Measurements from ENCODE around the gene ACACA.

Gene ACACA

DNA sequence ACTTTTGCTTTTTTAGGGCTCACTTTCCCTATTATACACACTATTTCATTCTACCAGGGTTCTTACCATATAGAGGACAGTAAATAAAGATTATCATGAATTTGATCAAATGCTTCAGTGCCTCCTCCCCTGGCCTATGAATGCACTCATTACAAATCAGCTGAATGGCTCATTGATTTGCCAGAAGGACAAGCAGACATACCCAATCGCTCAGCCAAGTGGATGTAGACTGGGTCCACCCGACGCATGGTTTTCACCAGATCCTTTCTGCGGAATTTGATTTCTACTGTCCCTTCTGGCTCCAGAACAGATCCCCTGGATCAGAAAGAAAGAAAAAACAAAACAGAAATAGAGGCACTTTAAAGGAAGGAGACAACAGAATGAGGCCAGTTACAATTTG lies 295.3 kb downstream of the ACACA start:
- H4K20me1 ChIP-seq (ENCODE audit: insufficient read depth, low read length, poor library complexity, severe bottlenecking) = no peaks in the 10 kb centered on the region
- no peaks in the 10 kb centered on the region for H3K27me3 ChIP-seq (ENCODE audit: insufficient read depth, low read length, poor library complexity, severe bottlenecking)
- H3F3A ChIP-seq (ENCODE audit: low read depth) = no peaks in the 10 kb centered on the region
- H3K9me3 ChIP-seq (ENCODE audit: insufficient read depth, low read depth, low read length) = no peaks in the 10 kb centered on the region
- no peaks in the 10 kb centered on the region for H3K79me2 ChIP-seq (ENCODE audit: insufficient read depth, low read length)
- H3K9ac ChIP-seq (ENCODE audit: low read depth, low read length, poor library complexity, severe bottlenecking) = peak overlapping the region; percentile 32
- peaks cover 52% of the 10 kb centered on the region; the same call in 1 of the 2 replicates for H3K36me3 ChIP-seq (ENCODE audit: insufficient read depth, low read length)
- H3K4me1 ChIP-seq (ENCODE audit: insufficient read depth, low read length, poor library complexity, severe bottlenecking) = peaks cover 22% of the 10 kb centered on the region
- TF ChIP-seq EZH2phosphoT487 (IDR thresholded peaks at IDR 0.05; ENCODE audit: borderline replicate concordance) = no peak
- TF ChIP-seq, protein P1, sequence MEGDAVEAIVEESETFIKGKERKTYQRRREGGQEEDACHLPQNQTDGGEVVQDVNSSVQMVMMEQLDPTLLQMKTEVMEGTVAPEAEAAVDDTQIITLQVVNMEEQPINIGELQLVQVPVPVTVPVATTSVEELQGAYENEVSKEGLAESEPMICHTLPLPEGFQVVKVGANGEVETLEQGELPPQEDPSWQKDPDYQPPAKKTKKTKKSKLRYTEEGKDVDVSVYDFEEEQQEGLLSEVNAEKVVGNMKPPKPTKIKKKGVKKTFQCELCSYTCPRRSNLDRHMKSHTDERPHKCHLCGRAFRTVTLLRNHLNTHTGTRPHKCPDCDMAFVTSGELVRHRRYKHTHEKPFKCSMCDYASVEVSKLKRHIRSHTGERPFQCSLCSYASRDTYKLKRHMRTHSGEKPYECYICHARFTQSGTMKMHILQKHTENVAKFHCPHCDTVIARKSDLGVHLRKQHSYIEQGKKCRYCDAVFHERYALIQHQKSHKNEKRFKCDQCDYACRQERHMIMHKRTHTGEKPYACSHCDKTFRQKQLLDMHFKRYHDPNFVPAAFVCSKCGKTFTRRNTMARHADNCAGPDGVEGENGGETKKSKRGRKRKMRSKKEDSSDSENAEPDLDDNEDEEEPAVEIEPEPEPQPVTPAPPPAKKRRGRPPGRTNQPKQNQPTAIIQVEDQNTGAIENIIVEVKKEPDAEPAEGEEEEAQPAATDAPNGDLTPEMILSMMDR (conservative IDR thresholded peaks at IDR 0.05; ENCODE audit: low read length) = no peak
- no peak overlapping the region for H3K4me3 ChIP-seq (ENCODE audit: low read length, poor library complexity, severe bottlenecking)
- peak overlapping the region; percentile 52 for H3K4me2 ChIP-seq (ENCODE audit: low read depth, low read length, poor library complexity, severe bottlenecking)
- H2AFZ ChIP-seq (ENCODE audit: low read length) = no peak overlapping the region
- H3K9me2 ChIP-seq (replicated peaks; ENCODE audit: low read depth, low read length) = no peaks in the 10 kb centered on the region

DNA sequence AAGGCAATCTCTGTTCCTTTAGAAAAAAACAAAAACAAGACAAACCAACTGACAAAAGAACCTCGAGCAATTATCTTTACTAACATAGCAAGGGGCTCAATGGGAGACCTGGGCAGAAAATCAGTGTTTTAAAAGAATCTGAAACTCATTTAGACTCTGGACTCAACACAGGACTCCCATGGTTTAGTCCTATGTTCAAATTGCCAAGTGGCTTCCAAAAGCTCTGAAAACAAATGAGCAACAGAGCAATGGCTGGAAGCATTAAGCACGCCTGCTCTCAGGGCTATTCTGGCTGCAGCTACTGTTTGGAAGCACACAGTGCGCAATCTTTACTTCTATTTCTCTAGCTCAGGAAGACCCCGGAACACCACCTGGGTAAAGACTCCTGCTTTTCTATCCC lies 295.9 kb downstream of the ACACA start:
- Histone ChIP-seq H3K4me1 (ENCODE audit: insufficient read depth, low read length, poor library complexity, severe bottlenecking) (peaks cover 22% of the 10 kb centered on the region), H3K36me3 (ENCODE audit: insufficient read depth, low read length) (peaks cover 52% of the 10 kb centered on the region; the same call in 1 of the 2 replicates), H4K20me1 (ENCODE audit: insufficient read depth, low read length, poor library complexity, severe bottlenecking) (no peaks in the 10 kb centered on the region), H3K9me2 (replicated peaks; ENCODE audit: low read depth, low read length) (no peaks in the 10 kb centered on the region), H3K4me2 (ENCODE audit: low read depth, low read length, poor library complexity, severe bottlenecking) (no peak overlapping the region), H3K79me2 (ENCODE audit: insufficient read depth, low read length) (no peaks in the 10 kb centered on the region), H3K4me3 (ENCODE audit: low read length, poor library complexity, severe bottlenecking) (no peak overlapping the region), H2AFZ (ENCODE audit: low read length) (no peak overlapping the region), H3K9me3 (ENCODE audit: insufficient read depth, low read depth, low read length) (no peaks in the 10 kb centered on the region), H3K27me3 (ENCODE audit: insufficient read depth, low read length, poor library complexity, severe bottlenecking) (no peaks in the 10 kb centered on the region), H3K9ac (ENCODE audit: low read depth, low read length, poor library complexity, severe bottlenecking) (no peak overlapping the region), H3F3A (ENCODE audit: low read depth) (no peaks in the 10 kb centered on the region)
- TF ChIP-seq, protein P1 (conservative IDR thresholded peaks at IDR 0.05; ENCODE audit: low read length) = no peak
- no peak for TF ChIP-seq EZH2phosphoT487 (IDR thresholded peaks at IDR 0.05; ENCODE audit: borderline replicate concordance)

DNA sequence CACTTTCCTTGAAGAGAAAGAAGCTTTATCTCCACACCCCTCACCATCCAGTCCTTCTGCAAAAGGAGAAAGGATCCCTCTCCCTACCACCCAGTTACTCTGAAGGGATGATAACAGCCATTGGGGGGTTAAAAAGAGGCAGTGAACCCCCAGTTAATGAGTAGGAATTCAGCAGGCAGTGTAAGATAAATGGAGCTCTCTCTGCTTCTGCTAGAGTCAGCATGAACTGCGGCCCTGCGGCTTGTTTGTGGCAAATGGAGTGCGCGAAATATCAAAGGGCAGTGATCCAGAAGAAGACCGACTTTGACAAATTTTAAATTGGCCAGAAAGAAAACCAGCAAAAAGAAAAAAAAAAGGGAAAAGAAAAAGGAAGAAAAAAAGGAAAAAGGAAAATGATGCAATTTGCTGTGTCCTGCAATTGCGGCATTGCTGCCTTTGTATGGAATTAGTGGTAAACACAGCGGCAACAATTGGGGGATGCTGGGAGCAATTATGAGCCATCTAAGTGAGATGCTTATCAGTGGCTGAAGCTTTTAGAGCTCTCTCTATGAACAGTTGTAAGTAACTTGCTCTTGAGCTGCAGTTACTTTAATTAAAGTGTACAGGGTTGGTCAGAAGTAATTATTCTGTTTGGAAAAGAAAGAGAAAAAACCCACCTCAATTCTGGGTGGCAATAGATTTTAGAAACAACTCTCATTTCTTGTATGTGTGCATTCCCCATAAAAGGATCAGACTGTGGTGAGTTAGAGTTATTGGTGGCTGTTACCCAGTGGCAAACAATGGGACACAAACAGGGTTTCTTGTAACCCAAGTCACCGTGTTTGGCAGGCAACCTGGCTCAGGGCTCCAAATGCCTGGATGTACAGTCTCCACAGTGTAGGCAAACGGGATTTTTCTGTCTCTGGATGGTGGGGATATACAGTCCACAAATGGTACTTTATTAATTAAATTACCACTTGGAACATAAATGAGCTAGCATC lies 296.6 kb downstream of the ACACA start:
- no peak for TF ChIP-seq EZH2phosphoT487 (IDR thresholded peaks at IDR 0.05; ENCODE audit: borderline replicate concordance)
- TF ChIP-seq, protein P1 (conservative IDR thresholded peaks at IDR 0.05; ENCODE audit: low read length) = no peak
- Histone ChIP-seq H3K36me3 (ENCODE audit: insufficient read depth, low read length) (peaks cover 54% of the 10 kb centered on the region; the same call in 1 of the 2 replicates), H3K4me1 (ENCODE audit: insufficient read depth, low read length, poor library complexity, severe bottlenecking) (peaks cover 22% of the 10 kb centered on the region)

More for the DNA sequence above, 296.6 kb downstream of the ACACA start:
- no peaks in the 10 kb centered on the region for H4K20me1 ChIP-seq (ENCODE audit: insufficient read depth, low read length, poor library complexity, severe bottlenecking)
- H3K4me3 ChIP-seq (ENCODE audit: low read length, poor library complexity, severe bottlenecking) = no peak overlapping the region
- H3K9me3 ChIP-seq (ENCODE audit: insufficient read depth, low read depth, low read length) = no peaks in the 10 kb centered on the region
- H3K9ac ChIP-seq (ENCODE audit: low read depth, low read length, poor library complexity, severe bottlenecking) = no peak overlapping the region
- H3K4me2 ChIP-seq (ENCODE audit: low read depth, low read length, poor library complexity, severe bottlenecking) = no peak overlapping the region
- no peaks in the 10 kb centered on the region for H3F3A ChIP-seq (ENCODE audit: low read depth)
- H3K79me2 ChIP-seq (ENCODE audit: insufficient read depth, low read length) = no peaks in the 10 kb centered on the region
- H3K9me2 ChIP-seq (replicated peaks; ENCODE audit: low read depth, low read length) = no peaks in the 10 kb centered on the region
- H2AFZ ChIP-seq (ENCODE audit: low read length) = no peak overlapping the region
- H3K27me3 ChIP-seq (ENCODE audit: insufficient read depth, low read length, poor library complexity, severe bottlenecking) = no peaks in the 10 kb centered on the region

Data from Loucy (cell line).